EL (cell line): ENCODE results near the gene IGSF23.
A peak's percentile ranks its signal among the peaks of the same experiment; 100 is the strongest.
"Not testable (repeated sequence)": the region's sequence is repeated elsewhere in the genome, so short reads cannot be mapped to it uniquely, and the experiment has no call there.

Experiments
- DNase-seq: peaks from one replicate; pipeline ENCODE4 v3.0.0-alpha.2; 2016

Gene IGSF23

DNA sequence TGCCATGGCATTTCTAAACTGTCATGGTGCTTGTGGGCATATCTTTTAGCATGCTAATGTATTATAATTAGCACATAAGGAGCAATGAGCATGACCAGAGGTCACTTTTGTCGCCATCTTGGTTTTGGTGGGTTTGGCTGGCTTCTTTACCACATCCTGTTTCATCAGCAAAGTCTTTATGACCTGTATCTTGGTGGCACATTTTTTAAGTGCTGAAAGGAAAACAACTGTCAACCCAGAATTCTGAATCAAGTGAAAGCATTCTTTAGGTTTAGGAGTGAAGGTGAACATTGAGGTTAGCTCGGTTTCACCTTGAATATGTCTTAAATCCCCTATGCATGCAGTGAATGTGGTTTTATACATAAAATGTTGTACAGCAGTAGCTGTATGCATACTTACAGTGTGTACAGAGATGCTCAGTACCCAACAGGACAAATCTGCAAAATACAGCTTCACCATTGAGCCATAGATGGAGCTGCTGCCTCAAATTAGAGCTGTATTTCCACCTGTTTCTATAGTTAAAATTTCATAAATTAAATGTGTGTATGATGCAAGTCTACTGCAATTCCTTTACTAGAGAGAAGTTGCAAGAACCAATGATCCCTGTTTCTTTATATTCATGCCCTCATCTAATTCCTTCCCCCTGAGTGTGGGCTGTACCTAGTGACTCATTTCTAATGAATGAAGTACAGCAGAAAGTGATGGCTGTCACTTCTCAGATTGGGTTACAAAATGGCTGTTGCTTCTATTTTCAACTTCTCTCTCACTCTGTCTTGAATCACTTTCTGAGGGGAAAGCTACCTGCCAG is 25.2 kb upstream of the IGSF23 start:
- DNase-seq = peak; percentile 96

DNA sequence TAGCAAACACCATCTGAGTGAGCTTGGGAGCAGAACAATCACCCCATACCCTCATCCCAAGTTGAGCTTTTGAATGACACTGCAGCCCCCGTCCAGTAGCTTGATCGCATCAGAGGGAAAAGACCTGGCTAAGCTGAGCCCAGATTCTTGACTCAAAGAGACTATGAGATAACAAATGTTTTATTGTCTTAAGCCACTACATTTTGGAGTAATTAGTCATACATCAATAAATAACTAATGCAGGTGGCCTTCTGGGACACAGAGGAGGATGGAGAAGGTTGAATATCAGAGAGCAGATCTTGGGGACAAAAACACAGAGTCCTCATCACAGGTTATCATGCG is 24.6 kb upstream of the IGSF23 start:
- no peak for DNase-seq

DNA sequence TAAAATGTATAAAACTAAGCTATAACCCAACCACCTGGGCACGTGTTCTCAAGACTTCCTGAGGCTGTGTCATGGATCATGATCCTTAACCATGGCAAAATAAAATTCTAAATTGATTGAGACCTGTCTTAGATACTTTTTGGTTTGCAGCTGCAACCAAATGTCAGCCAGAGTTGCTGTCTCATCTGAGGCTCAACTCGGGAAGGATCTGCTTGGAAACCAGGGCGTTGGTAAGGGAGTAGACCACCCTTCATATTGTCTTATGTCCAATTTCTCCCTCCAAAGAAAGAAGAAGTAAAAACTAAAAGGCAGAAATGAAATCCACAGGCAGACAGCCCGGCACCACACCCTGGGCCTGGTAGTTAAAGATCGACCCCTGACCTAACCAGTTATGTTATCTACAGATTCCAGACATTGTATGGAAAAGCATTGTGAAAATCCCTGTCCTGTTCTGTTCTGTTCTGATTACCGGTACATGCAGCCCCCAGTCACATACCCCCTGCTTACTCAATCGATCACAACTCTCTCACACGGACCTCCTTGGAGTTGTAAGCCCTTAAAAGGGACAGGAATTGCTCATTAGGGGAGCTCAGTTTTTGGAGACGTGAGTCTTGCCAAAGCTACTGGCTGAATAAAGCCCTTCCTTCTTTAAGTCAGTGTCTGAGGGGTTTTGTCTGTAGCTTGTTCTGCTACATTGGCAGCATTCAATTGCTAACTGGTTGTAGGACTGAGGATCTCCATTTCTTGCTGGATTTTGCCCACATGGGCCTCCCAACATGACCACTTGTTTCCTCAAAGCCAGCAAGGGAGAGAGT is 22.9 kb upstream of the IGSF23 start:
- no peak for DNase-seq

DNA sequence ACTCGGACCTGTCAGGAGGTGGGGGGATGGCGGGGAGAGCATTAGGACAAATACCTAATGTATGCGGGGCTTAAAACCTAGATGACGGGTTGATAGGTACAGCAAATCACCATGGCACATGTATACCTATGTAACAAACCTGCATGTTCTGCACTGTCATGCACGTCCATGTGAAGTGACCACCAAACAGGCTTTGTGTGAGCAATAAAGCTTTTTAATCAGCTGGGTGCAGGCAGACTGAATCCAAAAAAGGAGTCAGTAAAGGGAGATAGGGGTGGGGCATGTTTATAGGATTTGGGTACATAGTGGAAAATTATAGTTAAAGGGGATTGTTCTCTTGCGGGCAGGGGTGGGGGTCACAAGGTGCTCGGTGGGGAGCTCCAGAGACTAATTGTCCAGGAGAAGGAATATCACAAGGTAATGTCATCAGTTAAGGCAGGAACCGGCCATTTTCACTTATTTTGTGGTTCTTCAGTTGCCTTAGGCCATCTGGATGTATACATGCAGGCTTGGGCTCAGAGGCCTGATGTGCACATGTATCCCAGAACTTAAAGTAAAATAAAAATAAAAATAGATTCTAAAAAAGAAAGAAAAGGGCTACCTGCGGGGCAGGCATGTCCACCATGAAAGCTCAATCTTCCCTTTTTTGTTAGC is 21.9 kb upstream of the IGSF23 start:
- DNase-seq = not testable (repeated sequence)

DNA sequence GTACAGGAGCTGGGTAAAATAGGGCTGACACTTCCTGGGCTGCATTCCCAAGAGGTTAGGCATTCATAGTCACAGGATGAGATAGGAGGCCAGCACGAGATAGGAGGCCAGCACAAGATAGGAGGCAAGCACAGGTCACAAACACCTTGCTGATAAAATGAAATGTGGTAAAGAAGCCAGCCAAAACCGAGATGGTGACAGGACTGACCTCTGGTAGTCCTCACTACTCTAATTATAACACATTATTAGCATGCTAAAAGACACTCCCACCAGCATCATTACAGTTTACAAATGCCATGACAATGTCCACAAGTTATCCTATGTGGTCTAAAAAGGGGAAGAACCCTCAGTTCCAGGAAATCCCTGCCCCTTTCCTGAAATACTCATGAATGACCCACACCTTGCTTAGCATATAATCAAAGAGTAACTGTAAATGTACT is 20.9 kb upstream of the IGSF23 start:
- peak; percentile 25 for DNase-seq

DNA sequence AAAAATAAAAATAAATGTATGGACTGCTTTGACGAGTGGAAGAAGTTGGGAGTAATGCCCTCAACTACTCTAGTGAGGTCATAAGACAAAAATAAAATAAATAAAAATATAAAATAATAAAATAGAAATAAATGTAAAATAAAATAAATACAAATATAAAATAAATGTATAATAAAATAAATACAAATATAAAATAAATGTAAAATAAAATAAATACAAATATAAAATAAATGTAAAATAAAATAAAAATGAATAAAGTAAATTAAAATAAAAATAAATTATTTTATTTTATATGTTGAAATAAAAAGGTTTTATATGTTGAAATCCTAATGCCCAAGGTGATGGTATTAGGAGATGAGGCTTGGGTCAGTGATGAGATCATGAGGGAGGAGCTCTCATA is 20.1 kb upstream of the IGSF23 start:
- no peak for DNase-seq

DNA sequence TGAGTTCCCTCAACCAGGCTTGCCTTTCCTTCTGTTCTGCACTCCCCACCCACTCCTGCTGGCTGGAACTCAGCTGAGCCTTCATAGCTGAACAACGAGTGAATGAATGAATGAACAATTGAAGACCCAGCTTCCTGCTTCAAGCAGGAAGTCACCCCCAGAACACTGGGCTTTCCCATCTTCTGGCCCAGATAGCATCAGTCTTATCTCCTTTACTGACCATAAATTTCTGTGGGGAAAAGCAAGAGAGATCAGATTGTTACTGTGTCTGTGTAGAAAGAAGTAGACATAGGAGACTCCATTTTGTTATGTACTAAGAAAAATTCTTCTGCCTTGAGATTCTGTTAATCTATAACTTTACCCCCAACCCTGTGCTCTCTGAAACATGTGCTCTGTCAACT is 19.5 kb upstream of the IGSF23 start:
- not testable (repeated sequence) for DNase-seq

DNA sequence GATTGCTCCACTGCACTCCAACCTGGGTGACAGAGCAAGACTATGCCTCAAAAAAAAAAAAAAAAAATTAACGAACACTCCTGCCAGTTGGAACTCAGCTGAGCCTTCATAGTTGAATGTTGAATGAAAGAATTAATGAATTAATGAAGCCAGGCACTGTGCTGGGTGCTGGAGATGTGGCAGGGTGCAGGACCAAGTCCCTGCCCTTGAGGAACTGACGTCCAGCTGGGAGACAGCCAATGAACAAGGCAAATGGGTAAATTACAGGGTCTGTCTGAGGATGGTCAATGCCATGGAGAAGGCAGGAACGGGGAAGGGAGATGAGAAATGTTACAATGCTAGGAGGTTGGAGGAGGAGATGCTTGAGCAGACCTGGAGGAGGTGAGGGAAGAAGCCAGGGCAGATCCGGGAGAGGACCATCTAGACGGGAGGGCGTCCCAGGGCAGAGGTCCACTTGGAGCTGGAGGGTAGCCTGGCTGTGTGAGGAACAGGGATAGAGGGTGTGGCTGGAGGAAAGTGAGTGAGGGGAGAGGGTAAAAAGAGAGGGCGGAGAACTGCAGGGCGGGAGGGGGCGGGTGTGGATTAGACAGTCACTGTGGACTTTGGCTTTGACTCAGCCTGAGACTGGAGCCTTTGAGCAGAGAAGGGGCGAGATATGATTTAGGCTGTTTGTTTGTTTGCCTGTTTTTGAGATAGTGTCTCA is 16.8 kb upstream of the IGSF23 start:
- DNase-seq = no peak

DNA sequence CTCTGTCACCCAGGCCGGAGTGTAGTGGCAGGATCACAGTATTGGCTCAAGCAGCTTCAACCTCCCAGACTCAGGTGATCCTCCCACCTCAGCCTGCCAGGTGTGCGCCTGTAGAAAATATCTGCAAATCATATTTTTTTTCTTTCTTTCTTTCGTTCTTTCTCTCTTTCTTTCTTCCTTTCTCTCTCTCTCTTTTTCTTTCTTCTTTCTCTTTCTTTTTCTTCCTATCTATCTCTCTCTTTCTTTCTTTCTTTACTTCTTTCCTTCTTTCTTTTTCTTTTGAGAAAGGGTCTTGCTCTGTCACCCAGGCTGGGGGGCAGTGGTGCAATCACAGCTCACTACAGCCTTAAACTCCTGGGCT is 16.3 kb upstream of the IGSF23 start:
- no peak for DNase-seq

DNA sequence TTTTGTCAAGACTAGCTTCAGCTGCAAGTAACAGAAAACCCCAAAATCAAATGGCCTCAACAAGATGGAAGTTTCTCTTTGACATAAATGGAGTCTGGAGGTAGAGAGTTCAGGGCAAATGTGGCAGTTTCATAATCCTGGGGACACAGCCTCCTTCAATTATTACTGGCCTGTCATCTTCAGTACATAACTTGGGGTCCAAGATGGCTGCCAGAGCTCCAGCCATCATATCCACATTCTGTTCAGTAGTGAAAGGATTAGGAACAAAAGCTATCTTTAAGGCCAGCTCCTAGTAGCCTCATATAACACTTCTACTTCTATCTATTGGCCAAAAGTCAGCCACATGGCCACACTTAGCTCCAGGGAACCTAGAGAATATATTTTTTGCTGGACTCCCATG is 15.0 kb upstream of the IGSF23 start:
- no peak for DNase-seq

DNA sequence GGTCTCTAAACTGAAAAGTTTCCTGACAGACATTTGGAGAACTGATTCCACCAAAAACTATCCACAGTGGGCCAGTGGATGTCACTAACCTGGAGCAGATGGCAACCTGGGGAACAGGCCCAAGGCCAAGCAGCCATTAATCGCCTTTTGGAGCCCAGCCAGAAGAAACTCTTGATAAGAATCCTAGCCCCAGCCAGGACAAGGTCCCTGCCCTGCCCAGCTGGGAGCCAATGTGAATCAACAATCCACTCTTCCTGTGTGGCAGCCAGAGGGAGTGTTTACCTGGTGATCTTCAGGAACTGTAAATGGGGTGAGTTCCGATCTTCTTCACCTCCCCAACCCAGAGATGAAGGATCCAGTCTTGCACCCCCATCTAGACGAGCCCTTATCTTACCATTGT is 14.5 kb upstream of the IGSF23 start:
- DNase-seq = no peak

DNA sequence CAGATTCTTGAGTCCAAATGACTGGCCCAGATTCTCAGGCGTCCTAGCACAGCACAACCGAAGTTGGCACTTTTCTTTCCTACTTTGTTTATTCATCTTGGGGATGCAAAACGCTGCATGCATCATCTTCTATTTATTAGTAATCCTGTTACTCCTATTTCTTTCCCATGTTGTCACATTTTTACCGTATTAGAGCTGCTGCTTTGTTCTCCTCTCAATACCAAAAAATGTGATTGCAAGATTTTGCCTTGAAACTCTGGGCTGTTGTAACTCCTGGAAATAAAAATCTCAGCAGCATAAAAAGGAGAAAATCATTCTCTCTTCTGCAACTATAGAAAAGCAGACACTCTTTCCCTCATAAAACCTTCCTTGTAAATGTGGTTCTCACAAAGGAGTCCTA is 12.9 kb upstream of the IGSF23 start:
- DNase-seq = no peak

DNA sequence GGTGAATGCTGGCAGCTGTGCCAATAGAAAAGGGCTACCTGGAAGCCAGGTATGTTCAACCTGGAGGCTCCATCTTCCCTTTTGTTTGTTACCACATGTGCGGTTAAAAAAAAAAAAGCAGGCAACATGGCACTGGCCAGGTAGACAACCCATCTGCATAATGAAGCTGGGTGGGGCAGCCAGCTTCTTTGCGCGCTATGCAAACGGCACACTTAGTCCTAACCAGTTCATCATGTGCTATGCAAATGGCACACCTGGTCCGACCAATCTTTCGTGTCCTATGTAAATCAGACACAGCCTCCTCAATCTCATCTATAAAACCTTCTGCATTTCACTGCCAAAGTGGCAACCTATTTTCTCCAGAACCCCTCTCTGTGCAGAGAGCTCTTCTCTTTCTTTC is 11.3 kb upstream of the IGSF23 start:
- no peak for DNase-seq

DNA sequence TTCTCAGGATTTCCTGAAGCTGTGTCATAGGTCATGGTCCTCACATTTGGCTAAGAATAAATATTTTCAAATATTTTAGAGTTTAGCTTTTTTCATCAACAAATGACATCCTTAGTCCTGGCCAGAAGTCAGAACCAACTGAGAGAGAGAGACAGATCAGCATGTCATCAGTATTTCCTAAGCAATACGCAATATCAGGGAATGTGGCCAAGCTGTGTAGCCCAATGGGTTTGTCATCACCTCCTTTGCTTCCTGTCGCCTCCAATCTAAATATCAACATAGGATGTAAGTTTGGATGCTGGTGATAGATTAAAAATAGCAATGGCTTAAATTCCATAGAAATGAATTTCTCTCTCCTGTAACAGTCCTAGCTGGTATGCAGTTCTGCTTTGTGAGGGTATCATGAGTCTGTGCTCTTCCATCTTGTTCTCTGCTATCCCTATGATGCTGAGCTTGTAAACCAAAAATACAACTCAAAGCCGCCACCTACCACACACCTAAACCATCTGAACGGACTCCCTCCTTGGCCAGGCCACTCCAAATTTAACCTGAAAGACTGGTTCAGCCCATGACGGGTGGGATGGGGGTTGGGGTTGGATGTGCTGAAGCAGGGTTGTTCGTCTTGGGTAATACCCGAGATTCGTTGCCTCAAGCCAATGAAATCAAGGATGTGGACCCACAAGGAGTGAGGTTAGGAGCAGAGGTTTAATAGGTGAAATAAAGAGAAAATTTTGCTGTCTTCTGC is 10.0 kb upstream of the IGSF23 start:
- peak; percentile 97 for DNase-seq

DNA sequence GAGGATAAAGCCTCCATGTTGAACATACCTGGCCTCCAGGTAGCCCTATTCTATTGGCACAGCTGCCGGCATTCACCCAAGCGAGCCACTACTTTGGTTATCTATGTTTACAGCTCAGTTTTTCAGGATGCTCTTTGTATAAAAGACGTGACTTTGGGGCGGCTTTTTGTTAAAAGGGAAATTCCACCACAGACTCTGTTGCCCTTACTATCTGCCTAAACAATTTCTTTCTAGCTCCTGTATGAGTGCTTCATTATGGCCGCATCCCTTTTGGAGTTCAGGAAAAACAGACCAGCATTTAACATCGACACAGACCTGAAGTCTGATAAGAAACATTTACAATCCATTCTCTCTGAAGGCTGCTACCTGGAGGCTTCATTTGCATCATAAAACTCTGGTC is 9.1 kb upstream of the IGSF23 start:
- DNase-seq = no peak

DNA sequence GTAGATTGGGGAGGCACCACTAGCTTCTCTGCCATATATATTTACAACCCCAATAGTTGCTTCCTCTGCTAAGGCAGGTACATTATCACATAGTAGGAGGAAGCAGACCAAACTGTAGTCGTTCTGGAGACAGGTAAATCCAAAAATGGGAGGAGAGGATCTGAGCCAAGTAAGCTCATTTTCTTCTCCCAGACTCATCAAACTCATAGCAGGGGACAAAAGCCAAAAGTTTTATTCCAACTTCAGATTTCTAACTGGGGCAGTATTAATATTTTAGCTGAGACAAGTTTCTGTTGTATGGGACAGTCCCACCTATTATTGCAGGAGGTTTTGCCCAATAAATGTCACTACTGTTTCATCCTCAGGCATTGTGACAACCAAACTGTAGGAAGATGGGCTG is 7.8 kb upstream of the IGSF23 start:
- DNase-seq = no peak

DNA sequence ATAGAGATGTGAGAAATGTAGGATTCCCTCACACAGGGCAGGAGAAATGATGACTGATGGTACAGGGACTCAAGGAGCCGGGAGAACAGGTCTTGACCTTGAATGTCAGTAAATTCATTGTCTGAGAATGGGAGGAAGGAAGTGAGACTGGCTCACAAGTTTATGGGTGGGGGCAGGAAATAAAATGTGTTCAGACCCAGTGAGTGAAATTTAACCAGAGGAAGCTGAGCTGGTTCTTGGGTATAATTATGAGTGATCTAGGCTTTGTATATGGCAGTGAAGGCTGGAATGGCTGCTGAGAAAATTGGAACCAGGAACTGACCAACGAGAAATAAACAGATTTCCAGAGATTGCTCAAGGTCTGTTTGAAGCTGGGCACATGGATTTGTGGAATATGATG is 6.3 kb upstream of the IGSF23 start:
- DNase-seq = peak; percentile 74

DNA sequence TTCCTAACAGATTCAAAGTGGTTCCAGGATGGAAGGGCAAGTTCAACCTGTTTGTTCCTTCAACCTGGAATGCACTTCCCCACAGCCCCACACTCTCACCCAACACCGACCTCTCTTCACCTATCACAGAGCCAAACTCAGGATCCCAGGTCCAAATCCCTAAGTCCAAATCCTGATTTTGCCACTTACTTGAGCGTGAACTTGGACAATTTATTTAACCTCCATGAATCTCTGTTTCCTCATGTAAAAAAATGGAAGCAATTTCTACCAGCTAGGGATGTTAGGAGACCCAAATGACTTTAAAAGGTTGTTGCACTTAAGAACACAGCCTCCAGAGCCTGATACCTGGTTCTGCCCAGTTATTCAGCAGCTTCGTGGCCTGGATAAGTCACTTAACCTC is 5.4 kb upstream of the IGSF23 start:
- DNase-seq = no peak

DNA sequence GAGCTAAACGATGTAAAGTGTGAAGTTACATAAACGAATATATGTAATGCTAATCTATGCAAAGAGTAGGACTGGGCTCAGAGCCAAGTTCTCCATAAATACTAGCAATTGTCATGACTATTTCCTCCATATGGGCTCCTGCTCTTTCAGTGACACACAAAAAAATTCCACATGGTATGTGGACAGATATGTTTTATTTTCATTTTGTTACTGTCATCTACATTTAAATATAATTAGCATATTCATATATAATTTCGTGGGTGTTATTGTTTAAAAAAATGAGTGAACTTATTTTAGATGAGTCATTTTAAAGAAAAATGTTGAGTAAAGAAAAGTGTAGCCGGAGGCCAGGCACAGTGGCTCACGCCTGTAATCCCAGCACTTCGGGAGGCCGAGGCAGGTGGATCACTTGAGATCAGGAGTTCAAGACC is 5.0 kb upstream of the IGSF23 start:
- peak; percentile 63 for DNase-seq

DNA sequence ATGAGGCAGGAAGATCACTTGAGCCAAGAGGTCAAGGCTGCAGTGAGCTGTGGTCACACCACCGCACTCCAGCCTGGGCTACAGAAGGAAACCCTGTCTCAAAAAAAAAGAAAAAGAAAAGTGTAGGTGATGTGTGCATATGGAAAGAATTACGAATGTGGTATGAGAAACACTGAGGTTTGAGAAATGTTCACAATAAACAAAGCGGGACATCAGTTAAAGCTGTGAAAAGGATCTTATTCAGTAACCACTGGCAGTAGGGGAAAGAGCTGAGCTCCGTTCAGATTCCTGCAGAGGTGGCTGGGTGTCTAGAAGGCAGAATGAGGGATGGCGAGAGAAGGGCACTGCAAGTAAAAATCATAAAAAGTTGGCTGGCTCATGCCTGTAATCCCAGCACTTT is 4.1 kb upstream of the IGSF23 start:
- DNase-seq = no peak

DNA sequence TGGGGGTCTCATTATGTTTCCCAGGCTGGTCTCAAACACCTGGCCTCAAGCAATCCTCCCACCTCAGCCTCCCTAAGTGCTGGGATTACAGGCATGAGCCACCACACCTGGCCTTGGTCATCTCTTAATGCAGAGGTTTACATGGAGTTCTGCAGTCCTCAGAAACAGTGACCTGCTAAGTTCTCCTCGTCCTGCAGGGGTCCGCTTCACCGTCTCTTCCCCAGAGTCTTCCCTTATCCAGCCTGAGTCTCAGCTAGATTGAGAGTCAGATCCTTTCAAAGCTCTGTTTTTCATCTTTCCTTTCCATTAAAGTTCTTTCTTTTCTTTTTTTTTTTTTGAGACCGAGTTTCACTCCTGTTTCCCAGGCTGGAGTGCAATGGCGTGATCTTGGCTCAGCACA is 2.9 kb upstream of the IGSF23 start:
- DNase-seq = peak; percentile 55

DNA sequence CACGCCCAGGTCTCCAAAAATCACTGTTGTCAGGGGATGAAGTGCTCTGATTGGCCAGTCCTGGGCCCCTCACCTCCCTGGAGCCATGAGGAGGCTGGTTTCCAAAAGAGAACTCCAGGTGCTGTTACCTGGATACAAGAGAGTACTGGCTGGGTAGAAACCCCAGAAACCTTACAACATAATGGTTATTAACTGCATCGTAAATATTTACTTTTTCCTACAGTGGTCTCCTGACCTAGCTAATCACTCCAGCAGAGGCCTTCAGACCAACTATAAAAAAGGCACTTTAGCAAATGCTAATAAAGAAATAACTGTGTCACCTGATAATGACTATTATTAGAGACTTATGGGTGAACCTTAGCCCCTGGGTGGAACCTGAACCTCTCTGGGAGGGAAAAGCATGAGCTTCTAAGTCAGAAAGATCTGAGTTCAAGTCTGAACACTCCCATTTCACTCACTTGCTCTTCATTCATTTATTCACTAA is 1.5 kb upstream of the IGSF23 start:
- DNase-seq = no peak
